NCI-H2029 (cell line): ENCODE data around the gene NELFB.
"Not testable (repeated sequence)": the region's sequence is repeated elsewhere in the genome, so short reads cannot be mapped to it uniquely, and the experiment has no call there.

ENCODE experiments used
- DNase-seq: peaks from one replicate; lab custom pipeline; 2025; lab: John Stamatoyannopoulos, UW

Gene NELFB

DNA sequence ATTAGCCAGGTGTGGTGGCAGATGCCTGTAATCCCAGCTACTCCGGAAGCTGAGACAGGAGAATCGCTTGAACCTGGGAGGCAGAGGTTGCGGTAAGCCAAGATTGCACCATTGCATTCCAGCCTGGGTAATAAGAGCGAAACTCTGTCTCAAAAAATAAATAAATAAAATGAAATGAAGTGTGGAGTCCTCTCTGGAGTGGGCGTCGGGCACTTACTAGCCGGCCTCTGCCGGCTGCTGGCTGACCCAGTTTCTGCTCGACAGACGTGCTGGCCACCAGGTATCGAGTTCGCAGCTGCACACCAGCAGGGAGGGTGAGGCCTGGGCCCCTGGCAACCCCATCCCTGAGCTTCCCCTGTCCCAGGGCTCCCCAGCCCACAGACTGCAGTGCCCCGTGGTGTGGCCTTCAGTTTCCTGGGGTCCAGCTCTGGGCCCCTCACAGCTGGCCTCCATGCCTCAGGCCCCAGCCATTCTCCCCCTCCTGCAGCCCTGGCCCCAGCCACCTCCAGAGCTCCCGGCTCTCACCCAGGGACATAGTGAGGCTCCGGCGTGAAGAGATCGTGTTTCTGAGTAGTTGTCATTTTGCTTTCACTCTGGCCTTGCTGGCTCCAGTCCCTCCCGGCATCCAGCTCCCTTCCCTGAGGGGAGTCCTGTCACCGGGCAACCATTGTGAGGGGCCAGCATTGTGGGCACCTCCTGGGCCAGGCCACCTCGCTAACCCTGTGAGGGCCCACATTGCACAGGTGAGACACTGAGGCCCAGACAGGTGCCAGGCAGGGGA is 7.8 kb upstream of the NELFB start:
- DNase-seq = no peak

DNA sequence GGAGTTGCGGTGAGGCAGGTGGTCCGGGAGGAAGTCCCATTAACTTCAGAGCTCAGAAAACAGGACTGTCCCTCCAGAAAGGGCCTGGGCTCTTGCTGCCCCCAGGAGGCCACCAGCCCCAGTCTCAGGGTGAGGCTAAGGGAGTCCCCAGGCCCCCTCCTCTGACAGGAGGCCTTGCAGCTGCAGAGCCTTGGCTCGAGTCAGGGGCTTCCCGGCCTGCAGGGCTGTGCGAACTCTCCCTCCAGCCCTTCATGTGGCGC is 7.3 kb upstream of the NELFB start:
- DNase-seq = no peak

DNA sequence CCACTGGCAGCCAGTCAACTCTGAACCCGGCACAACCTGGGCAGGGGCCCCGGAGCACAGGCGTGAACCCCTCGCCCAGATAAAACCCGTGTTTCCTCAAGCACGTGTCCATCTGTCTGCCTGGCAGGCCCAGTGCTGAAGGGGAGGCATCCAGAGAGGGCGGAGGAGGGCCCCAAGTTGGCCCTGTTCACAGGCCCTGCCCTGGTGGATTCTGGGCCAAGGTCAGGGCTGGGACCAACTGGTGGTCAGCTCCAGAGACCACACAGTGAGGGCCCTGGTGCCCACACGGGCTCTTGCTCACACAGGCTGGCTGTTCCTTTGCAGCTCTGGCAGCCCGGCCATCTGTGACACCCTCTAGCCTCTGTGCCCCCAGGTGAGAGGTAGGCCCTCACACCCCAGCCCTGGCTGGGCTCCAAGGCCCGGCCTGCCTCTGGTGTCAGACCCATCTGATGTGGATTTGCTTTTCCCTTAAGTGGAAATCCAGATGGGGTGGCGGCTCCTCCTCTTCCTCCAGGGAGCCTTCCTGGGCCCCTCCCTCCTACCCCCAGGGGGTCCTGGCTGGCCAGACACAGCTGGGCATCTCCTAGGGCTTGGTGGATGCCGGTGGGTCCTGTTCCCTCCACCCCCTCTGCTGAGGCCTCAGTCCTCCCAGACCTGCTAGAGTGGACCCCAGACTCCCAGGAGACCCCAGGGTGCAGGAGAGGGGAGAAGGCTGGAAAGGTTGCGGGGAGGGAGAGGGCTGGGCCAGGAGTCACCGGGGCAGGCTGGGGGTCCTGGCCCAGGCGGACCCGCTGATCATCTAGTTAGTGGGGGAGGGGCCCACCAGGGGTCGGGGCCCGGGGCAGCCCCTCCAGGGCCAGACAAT is 4.6 kb upstream of the NELFB start:
- DNase-seq = no peak

DNA sequence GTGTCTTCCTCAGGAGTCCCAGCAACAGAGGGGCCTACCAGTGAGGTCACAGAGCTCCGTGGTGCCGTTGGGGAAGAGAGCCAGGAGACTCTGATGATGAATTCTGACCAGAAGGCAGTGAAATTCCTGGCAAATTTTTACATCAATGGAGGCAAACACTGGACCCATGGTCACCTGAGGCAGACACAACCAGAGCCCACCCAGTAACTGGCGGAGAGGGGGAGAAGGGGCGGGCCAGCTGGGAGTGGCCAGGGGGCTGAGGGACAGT is 4.0 kb upstream of the NELFB start, which contains the start of gene STPG3:
Gene STPG3, plus strand, starts transcription at position 93 of the 268 bp plus-strand sequence. Its CDS starts 1 bp downstream, at position 94.
- no peak for DNase-seq

DNA sequence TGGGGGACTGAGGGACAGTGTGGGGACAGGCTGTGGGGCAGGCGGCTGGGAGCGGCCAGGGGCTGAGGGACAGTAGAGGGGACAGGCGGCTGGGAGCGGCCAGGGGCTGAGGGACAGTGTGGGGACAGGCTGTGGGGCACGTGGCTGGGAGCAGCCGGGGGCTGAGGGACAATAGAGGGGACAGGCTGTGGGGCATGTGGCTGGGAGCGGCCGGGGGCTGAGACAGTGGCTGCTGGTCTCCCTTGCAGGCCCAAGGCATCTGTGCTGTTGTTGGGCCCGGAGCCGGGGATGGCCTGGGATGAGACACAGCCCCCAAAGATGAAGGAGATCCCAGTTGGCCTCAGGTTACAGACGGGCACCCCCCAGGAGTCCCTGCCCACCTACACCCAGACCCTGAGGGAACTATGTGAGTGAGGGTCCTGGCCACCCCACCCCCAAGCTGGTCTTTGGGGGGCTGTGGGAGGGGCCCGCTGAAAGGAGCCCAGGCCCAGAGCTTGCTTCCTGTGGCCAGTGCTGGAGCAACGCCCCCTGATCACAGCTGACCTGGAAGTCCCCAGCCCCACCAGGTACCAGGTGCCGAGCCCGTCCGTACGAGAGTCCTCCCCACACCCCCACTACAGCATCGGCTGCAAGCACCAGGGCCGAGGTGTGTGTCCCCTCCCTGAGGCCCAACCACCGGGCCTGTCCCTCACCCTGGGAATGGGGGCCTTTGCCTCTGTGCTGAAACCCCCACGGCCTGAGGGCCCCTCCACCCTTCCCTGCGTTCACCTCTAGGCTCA is 3.4 kb upstream of the NELFB start:
- no peak for DNase-seq

DNA sequence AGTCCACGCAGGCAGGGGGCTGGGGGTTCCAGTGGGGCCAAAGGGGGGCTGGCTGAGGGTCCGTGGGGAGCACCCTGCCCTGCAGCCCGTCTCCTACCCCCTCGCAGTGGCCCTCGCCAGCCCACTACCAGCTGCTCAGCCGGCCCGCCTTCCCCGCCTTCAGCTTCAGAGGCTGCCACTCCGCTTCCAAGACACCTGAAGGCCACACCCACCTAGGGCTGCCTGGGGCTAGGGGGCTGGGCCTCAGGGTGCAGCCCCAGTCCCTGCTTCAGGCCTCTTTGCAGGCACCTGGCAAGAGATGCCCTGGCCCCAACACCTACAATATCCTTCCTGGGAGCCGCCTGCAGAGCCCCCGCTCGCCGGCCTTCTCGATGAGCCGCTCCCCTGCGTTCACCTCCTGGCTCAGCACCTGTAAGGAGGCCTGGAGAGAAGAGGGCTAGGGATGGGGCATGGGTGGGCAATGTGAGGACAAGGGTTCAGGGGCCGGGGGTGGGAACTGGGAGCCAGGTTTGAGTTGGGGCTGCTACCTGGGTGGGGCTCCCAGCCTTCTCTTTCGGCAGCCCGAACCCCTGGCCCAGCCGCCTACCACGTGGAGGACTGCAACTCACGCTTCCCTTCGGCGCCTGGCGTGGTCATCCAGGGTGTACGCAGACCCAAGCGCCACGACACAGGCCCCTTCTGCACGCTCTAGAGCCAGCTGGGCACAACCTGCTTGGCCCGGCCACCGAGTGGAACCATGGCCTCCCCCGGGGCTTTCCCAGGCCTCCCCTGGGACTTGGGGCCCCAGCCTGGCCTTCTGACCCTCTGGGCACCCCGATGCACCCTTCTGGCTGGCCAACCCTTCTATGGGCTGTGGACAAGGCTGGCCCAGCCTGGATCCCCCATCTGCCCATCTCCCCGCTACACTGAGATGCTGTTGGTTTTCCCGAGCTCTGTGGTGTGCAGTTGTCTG is 2.3 kb upstream of the NELFB start:
- no peak for DNase-seq

DNA sequence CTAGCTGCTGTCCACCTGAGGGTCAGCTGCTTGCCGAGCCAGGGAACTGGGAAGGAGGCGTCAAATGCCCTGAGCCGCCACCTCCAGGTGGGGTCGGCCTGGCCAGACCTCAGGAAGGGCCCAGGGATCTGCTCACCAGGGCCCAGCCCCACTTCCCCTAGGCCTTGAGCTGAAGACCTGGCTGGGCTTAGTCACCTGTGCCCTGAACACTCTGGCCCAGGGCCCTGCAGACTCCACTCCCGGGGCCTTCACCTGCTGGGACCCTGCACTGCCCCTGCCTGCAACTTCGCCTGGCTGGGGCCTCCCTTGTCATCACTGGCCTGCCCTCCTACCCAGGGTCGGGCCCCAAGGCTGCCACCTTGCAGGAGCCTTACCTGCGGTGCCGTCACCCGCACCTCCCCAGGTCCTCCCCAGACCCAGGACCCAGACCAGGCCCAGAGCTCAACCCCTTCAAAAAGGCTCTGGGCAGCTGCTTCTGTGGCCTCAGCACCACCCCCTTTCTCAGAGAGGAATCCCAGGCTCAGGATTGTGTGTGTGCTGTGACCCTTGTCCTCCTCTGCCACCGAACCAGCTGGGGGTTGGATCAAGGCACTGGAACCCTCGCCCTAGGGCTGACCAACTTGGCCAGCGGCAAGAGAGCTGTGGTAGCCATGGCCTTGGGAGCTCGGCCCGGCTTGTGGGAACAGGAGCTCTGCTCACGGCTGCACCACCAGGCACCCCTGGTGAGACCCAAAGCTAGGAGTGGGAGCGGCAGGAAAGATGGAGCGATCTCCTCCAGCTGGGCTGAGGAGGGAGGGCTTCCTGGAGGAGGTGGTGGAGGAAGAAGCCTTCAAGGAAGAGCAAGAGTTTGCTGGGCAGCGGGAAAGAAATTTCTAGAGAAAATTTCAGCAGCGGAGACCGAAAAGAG is 1.2 kb upstream of the NELFB start:
- no peak for DNase-seq

DNA sequence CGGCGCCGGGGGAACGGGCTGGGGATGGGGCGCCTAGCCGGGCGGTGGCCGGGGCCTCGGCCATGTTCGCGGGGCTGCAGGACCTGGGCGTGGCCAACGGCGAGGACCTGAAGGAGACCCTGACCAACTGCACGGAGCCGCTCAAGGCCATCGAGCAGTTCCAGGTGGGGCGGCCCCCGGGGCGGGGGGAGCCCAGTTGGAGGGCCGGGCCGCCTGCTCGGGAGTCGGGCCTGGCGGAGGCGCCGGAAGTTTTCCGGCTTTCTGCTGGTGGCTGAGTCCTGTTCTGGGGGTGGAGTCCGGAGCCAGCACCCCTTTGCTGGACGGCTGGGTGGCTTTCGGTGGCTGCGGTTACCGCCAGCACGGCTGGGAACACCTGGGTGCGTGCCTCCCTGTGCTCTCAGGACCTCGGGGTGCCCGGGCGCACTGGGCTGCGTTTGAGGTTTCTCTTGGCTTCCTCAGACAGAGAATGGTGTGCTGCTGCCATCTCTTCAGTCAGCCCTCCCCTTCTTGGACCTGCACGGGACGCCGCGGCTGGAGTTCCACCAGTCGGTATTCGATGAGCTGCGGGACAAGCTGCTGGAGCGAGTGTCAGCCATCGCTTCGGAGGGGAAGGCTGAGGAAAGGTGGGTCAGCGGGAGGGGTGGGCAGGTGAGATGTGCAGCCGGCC is 454 bp downstream of the NELFB start:
- DNase-seq = peak; percentile 24

DNA sequence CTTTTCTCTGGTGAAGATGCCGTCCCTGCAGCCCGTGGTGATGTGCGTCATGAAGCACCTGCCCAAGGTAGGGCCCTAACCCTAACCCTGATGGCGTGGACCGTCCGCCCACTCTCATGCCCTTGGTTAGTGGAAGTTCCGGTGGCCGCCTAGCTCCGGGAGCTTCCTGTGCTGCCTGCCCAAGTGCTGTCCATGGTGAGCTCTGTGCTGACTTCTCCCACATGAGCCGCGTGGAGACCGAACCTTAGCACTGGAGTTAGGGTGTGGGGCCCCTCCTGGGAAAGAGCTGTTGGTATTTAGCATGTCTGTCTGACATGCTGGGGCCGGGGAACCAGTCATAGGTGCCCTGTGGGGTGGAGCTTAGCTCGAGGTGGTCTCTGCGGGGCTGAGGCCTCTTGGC is 1.2 kb downstream of the NELFB start:
- no peak for DNase-seq

DNA sequence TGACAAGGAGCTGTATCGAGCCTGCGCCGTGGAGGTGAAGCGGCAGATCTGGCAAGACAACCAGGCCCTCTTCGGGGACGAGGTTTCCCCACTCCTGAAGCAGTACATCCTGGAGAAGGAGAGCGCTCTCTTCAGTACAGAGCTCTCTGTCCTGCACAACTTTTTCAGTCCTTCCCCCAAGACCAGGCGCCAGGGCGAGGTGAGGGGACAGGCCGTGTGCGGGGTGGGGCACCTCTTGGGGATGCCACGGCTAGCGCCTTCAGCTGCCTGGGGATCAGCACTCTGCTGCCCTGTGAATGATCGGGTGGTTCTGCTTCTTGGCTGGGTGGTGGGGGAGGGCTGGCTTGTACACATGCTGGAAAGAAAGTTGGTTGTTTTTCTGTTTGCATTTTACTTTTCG is 1.7 kb downstream of the NELFB start:
- no peak for DNase-seq

DNA sequence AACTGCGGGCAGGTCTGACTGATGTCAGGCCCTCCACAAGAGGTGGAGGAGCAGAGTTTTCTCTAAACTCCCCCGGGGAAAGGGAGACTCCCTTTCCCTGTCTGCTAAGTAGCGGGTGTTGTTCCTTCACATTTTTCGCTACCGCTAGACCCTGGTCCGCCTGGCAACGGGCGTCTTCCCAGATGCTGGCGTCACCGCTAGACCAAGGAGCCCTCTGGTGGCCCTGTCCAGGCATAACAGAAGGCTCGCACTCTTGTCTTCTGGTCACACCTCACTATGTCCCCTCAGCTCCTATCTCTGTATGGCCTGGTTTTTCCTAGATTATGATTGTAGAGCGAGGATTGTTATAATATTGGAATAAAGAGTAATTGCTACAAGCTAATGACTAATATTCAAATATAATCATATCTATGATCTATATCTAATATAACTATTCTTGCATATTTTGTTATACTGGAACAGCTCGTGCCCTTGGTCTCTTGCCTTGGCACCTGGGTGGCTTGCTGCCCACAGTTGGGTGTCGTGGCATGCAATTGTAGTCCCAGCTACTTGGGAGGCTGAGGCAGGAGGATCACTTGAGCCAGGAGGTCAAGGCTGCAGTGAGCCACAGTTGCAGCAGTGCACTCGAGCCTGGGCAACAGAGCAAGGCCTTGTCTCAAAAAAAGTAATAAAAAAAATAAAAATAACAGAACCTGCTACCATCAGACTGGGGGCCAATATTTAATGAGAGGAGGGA is 7.2 kb downstream of the NELFB start:
- DNase-seq = not testable (repeated sequence)

DNA sequence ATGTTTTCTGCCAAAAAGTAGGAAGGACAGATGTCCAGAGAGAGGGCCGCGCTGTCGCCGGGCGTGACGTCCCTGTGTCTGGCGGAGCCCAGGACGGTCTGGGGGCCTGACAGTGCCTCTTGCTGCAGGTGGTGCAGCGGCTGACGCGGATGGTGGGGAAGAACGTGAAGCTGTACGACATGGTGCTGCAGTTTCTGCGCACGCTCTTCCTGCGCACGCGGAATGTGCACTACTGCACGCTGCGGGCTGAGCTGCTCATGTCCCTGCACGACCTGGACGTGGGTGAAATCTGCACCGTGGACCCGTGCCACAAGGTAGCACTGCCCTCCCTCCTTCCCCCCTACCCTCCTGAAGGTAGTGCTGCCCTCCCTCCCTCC is 7.8 kb downstream of the NELFB start:
- no peak for DNase-seq

DNA sequence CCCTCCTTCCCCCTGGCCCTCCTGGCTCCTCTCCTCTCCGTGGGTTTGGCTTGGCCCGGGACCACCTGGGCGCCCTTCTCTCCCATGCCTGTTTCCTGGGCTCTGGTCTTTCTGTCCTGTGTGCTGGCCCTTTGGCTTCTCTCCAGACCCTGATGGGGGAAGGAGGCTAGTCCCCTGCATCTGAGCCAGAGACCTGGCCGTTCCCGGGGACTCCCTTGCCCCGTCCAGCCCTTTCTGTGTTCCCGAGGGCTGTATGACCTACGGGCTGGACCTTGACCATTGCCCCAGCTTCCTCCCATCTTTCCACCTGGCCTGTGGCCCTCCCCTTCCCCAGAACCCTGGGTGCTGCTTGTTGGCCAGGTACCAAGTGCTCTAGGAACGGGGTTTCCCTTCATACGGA is 8.4 kb downstream of the NELFB start:
- DNase-seq = no peak

DNA sequence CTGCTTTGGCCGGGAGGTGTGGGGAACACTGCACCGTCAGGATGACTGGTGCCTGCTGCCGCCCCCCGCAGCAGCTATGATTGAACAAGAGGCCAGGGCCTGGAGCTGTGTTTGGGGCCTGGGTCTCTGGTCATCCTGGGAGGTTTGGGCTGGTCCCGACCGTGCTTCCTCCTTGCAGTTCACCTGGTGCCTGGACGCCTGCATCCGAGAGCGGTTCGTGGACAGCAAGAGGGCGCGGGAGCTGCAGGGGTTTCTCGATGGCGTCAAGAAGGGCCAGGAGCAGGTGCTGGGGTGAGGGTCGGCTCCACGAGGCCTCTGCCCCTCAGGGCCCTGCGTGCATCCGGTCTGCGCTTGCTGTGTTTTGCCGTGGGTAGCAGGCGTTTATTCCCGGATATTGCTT is 8.9 kb downstream of the NELFB start:
- no peak for DNase-seq

DNA sequence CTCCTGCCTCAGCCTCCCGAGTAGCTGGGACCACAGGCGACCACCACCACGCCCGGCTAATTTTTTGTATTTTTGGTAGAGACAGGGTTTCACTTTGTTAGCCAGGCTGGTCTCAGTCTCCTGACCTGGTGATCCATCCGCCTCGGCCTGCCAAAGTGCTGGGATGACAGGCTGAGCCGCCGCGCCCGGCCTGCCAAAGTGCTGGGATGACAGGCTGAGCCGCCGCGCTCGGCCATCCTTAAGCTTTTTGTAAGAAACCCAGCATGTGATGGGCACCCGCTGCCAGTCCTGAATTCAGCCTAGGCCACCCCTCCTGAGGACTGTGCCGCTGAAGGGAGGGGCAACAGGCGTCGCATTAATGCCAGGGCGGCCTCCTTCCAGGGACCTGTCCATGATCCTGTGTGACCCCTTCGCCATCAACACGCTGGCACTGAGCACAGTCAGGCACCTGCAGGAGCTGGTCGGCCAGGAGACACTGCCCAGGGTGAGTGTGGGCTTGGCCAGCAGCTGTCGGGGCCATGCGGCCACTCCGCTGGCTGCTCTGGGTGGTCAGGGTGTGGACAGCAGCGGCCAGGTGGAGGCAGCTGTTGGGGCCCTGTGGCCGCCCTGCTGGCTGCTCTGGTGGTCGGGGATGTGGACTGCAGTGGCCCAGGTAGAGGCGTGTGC is 10.5 kb downstream of the NELFB start:
- no peak for DNase-seq

DNA sequence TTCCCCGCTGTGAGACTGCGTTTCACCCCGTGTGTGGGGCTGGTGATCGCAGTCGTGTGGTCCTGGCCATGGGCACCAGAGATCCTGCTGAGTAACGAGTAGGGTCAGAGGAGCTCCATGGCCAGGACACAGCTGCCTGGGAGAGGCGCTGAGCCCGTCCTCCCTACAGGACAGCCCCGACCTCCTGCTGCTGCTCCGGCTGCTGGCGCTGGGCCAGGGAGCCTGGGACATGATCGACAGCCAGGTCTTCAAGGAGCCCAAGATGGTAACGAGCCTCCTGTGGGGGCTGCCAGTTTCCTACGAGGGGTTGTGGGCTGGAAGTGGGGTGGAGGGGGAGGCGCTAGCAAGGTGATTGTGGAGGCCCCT is 11.0 kb downstream of the NELFB start:
- DNase-seq = no peak

DNA sequence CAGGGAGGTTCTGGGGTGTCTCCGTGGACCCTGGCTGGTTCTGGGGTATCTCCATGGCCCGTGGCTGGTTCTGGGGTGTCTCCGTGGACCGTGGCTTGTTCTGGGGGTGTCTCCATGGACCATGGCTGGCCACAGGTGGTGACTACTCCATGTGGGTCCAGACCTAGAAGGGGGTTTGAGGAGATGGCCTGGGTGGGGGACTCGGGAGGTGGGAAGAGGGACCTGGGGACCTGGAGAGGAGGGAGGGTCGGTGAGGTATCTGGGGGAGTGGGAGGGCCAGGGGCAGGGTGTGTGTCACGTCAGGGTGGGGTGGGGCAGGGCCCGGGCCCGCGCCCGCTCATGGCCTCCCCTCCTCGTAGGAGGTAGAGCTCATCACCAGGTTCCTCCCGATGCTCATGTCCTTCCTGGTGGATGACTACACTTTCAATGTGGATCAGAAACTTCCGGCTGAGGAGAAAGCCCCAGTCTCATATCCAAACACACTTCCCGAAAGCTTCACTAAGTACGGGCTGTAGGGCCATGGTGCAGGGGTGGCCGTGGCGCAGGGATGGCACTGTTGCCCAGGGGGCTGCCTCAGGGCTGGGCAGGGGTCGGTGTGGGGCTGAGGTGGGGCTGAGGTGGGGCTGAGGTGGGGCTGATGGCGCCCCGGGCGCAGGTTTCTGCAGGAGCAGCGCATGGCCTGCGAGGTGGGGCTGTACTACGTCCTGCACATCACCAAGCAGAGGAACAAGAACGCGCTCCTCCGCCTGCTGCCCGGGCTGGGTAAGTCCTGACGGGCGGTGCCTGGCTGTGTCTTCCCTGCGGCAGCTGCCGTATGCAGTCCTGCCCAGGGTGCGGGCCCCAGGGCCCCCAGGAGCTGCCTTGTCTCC is 11.7 kb downstream of the NELFB start:
- DNase-seq = no peak

DNA sequence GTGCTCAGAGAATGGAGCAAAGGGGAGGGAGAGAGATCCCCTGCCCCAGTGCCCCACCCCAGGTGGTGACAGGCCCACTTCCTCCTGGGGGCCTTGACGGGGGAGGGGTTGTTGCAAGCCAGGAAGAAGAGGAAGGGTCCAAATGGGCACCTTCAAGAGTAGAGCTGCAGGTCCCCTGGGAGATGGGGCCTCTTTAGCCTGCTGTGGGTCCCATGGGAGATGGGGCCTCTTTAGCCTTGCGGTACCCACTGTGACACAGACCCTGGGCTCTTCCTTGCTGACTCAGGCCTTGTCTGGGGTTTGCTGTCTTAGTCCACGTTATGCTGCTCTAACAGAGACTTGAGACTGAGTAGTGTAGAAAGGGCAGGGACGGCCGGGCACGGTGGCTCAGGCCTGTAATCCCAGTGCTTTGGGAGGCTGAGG is 12.8 kb downstream of the NELFB start:
- no peak for DNase-seq
